ENCODE results near the gene ANK3. TPM values are rescaled to one million over a fixed set of nuclear protein-coding genes. Genes with fewer than 3 reads are reported as not detected.

The ANK3 gene
- polyA plus RNA-seq, 1 donor from 2014 or later: 114 TPM

DNA sequence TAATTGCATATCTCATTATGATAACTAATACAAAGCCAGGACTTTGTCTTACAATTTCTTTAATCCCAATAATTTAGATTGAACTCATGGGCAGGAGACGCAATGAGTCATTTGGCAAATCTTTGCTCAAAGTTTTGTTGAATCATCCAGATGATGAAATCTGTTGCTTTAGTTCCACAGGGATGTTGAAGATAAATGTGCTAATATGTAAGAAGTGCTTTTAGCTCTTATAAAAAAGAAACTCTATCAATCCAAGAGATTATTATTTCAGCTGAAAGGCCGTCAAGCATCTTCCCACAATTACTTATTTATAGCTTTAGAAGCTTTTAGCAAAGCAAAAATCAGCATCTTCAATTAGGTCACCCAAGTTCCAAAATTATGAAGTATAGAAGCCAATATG lies 36.8 kb upstream of the ANK3 start:
- Histone ChIP-seq H2AFZ (ENCODE audit: low read depth, low read length) (no peak overlapping the region), H3F3A (ENCODE audit: insufficient read depth, low read length, poor library complexity, severe bottlenecking) (no peaks in the 10 kb centered on the region), H3K9ac (ENCODE audit: low read length) (no peak overlapping the region), H3K4me3 (ENCODE audit: low read length) (no peak overlapping the region), H3K9me2 (ENCODE audit: insufficient read depth, low read length) (no peaks in the 10 kb centered on the region), H3K27me3 (ENCODE audit: insufficient read depth, low read depth, low read length) (no peaks in the 10 kb centered on the region), H3K27ac (ENCODE audit: low read length) (no peak overlapping the region), H3K79me2 (replicated peaks; ENCODE audit: insufficient read depth, low read length) (no peaks in the 10 kb centered on the region), H3K36me3 (ENCODE audit: insufficient read depth, low read length) (peaks cover 5% of the 10 kb centered on the region), H3K4me2 (ENCODE audit: low read length) (no peak overlapping the region), H4K20me1 (ENCODE audit: insufficient read depth) (no peaks in the 10 kb centered on the region), H3K9me3 (ENCODE audit: low read length) (no peaks in the 10 kb centered on the region)
- TF ChIP-seq EZH2 (IDR thresholded peaks at IDR 0.05; ENCODE audit: borderline replicate concordance, insufficient read depth, low read length, poor library complexity, severe bottlenecking) (no peak), SMC3 (conservative IDR thresholded peaks at IDR 0.05; ENCODE audit: poor library complexity) (no peak), EP300 (conservative IDR thresholded peaks at IDR 0.05; ENCODE audit: poor library complexity, severe bottlenecking) (no peak), RAD21 (conservative IDR thresholded peaks at IDR 0.05) (no peak), TAF1 (IDR thresholded peaks at IDR 0.05; ENCODE audit: low read depth) (no peak), MXI1 (conservative IDR thresholded peaks at IDR 0.05; ENCODE audit: poor library complexity, severe bottlenecking) (no peak)
- TF ChIP-seq, protein P1, sequence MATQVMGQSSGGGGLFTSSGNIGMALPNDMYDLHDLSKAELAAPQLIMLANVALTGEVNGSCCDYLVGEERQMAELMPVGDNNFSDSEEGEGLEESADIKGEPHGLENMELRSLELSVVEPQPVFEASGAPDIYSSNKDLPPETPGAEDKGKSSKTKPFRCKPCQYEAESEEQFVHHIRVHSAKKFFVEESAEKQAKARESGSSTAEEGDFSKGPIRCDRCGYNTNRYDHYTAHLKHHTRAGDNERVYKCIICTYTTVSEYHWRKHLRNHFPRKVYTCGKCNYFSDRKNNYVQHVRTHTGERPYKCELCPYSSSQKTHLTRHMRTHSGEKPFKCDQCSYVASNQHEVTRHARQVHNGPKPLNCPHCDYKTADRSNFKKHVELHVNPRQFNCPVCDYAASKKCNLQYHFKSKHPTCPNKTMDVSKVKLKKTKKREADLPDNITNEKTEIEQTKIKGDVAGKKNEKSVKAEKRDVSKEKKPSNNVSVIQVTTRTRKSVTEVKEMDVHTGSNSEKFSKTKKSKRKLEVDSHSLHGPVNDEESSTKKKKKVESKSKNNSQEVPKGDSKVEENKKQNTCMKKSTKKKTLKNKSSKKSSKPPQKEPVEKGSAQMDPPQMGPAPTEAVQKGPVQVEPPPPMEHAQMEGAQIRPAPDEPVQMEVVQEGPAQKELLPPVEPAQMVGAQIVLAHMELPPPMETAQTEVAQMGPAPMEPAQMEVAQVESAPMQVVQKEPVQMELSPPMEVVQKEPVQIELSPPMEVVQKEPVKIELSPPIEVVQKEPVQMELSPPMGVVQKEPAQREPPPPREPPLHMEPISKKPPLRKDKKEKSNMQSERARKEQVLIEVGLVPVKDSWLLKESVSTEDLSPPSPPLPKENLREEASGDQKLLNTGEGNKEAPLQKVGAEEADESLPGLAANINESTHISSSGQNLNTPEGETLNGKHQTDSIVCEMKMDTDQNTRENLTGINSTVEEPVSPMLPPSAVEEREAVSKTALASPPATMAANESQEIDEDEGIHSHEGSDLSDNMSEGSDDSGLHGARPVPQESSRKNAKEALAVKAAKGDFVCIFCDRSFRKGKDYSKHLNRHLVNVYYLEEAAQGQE (IDR thresholded peaks at IDR 0.05; ENCODE audit: borderline replicate concordance): no peak
- TF ChIP-seq, protein P2, sequence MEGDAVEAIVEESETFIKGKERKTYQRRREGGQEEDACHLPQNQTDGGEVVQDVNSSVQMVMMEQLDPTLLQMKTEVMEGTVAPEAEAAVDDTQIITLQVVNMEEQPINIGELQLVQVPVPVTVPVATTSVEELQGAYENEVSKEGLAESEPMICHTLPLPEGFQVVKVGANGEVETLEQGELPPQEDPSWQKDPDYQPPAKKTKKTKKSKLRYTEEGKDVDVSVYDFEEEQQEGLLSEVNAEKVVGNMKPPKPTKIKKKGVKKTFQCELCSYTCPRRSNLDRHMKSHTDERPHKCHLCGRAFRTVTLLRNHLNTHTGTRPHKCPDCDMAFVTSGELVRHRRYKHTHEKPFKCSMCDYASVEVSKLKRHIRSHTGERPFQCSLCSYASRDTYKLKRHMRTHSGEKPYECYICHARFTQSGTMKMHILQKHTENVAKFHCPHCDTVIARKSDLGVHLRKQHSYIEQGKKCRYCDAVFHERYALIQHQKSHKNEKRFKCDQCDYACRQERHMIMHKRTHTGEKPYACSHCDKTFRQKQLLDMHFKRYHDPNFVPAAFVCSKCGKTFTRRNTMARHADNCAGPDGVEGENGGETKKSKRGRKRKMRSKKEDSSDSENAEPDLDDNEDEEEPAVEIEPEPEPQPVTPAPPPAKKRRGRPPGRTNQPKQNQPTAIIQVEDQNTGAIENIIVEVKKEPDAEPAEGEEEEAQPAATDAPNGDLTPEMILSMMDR (IDR thresholded peaks at IDR 0.05; ENCODE audit: poor library complexity, severe bottlenecking): no peak

DNA sequence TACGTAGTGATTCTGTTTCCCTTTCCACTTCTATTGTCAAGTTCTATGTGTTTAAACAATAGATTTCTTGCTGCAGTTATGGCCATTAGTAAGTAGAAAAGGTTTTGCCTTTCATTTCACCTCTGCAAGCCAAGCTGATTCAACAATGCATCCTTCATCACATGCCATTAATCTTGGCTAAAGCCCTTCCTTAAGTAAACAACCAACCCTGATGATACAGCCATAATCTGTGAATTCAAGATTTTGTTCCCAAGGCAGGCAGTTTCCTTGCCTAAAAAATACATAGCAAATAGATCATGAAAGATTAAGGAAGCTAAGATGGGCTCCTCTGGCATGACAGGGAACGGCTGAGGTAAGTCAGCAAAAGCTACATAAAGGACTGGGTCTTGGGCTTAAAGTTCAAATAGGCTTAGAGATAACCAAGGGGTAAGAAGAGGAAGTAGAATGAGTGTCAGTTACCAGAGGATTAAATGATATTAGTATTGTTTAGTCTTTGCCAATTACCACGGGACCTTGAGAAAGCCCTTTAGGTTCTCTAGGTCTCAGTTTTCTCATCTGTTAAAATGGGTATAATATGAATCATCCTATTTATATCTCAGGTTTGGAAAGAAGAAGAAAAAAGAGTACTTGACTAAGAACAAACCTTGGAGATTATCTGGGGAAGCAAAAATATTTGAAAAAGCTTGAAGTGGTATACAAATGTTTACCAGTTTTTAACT lies 35.9 kb upstream of the ANK3 start:
- Histone ChIP-seq H3K27ac (ENCODE audit: low read length) (no peak overlapping the region), H4K20me1 (ENCODE audit: insufficient read depth) (no peaks in the 10 kb centered on the region), H3K9me3 (ENCODE audit: low read length) (no peaks in the 10 kb centered on the region), H3K9me2 (ENCODE audit: insufficient read depth, low read length) (no peaks in the 10 kb centered on the region), H3F3A (ENCODE audit: insufficient read depth, low read length, poor library complexity, severe bottlenecking) (no peaks in the 10 kb centered on the region), H3K9ac (ENCODE audit: low read length) (no peak overlapping the region), H3K27me3 (ENCODE audit: insufficient read depth, low read depth, low read length) (no peaks in the 10 kb centered on the region), H3K4me2 (ENCODE audit: low read length) (no peak overlapping the region), H2AFZ (ENCODE audit: low read depth, low read length) (no peak overlapping the region), H3K4me3 (ENCODE audit: low read length) (no peak overlapping the region), H3K36me3 (ENCODE audit: insufficient read depth, low read length) (peaks cover 5% of the 10 kb centered on the region), H3K79me2 (replicated peaks; ENCODE audit: insufficient read depth, low read length) (no peaks in the 10 kb centered on the region)
- TF ChIP-seq, protein P2 (IDR thresholded peaks at IDR 0.05; ENCODE audit: poor library complexity, severe bottlenecking): no peak
- TF ChIP-seq EP300 (conservative IDR thresholded peaks at IDR 0.05; ENCODE audit: poor library complexity, severe bottlenecking) (no peak), POLR2AphosphoS5 (IDR thresholded peaks at IDR 0.05) (no peak), SMC3 (conservative IDR thresholded peaks at IDR 0.05; ENCODE audit: poor library complexity) (no peak), RAD21 (conservative IDR thresholded peaks at IDR 0.05) (no peak), TAF1 (IDR thresholded peaks at IDR 0.05; ENCODE audit: low read depth) (no peak), EZH2 (IDR thresholded peaks at IDR 0.05; ENCODE audit: borderline replicate concordance, insufficient read depth, low read length, poor library complexity, severe bottlenecking) (no peak)
- TF ChIP-seq, protein P1 (IDR thresholded peaks at IDR 0.05; ENCODE audit: borderline replicate concordance): no peak
